Glutamatergic neuron (in vitro differentiated cells): Measurements from ENCODE around the gene SH3BP4. TPM values are rescaled to one million over a fixed set of nuclear protein-coding genes. Genes with fewer than 3 reads are reported as not detected.
A peak's percentile ranks its signal among the peaks of the same experiment; 100 is the strongest.

ENCODE experiments used
- DNase-seq: peaks from one replicate; pipeline ENCODE4 v3.0.0; 2022
- H3K27ac Mint-ChIP-seq: one replicate; pipeline ENCODE4 v1.8.0; 2020; ENCODE audit warnings: mild to moderate bottlenecking, mixed read lengths, inconsistent platforms; ENCODE audit not compliant: unreplicated experiment
- H3K27me3 Mint-ChIP-seq: one replicate; pipeline ENCODE4 v1.8.0; 2020; ENCODE audit warnings: mild to moderate bottlenecking, moderate library complexity, mixed read lengths, inconsistent platforms; ENCODE audit not compliant: unreplicated experiment
- H3K36me3 Mint-ChIP-seq: one replicate; pipeline ENCODE4 v1.8.0; 2020; ENCODE audit warnings: mild to moderate bottlenecking, mixed read lengths, inconsistent platforms; ENCODE audit not compliant: unreplicated experiment
- H3K4me1 Mint-ChIP-seq: one replicate; pipeline ENCODE4 v1.8.0; 2020; ENCODE audit warnings: mild to moderate bottlenecking, low read depth, mixed read lengths, inconsistent platforms; ENCODE audit not compliant: unreplicated experiment
- H3K4me3 Mint-ChIP-seq: one replicate; pipeline ENCODE4 v1.8.0; 2020; ENCODE audit warnings: mild to moderate bottlenecking, mixed read lengths, inconsistent platforms; ENCODE audit not compliant: unreplicated experiment
- H3K9me3 Mint-ChIP-seq: one replicate; pipeline ENCODE4 v1.8.0; 2020; ENCODE audit warnings: mild to moderate bottlenecking, moderate library complexity, mixed read lengths, inconsistent platforms; ENCODE audit not compliant: unreplicated experiment
- CTCF ChIP-seq: fragments of 200-600 bp; sonication (generic); IDR thresholded peaks from one replicate; pipeline ENCODE4 v1.5.0; 2021; ENCODE audit not compliant: partially characterized antibody, unreplicated experiment
- total RNA-seq: library from RNA; stranded (reverse); fragmentation: NEBNext Ultra II Directional; extraction: Animal tissue kit (Norgen Biotek cat#: 25700); gene quantifications from one replicate; pipeline ENCODE4 v1.2.1, GENCODE V29; 2021; ENCODE audit not compliant: unreplicated experiment

Gene SH3BP4
- total RNA-seq, 1 donor from 2014 or later, result 59.3 TPM

DNA sequence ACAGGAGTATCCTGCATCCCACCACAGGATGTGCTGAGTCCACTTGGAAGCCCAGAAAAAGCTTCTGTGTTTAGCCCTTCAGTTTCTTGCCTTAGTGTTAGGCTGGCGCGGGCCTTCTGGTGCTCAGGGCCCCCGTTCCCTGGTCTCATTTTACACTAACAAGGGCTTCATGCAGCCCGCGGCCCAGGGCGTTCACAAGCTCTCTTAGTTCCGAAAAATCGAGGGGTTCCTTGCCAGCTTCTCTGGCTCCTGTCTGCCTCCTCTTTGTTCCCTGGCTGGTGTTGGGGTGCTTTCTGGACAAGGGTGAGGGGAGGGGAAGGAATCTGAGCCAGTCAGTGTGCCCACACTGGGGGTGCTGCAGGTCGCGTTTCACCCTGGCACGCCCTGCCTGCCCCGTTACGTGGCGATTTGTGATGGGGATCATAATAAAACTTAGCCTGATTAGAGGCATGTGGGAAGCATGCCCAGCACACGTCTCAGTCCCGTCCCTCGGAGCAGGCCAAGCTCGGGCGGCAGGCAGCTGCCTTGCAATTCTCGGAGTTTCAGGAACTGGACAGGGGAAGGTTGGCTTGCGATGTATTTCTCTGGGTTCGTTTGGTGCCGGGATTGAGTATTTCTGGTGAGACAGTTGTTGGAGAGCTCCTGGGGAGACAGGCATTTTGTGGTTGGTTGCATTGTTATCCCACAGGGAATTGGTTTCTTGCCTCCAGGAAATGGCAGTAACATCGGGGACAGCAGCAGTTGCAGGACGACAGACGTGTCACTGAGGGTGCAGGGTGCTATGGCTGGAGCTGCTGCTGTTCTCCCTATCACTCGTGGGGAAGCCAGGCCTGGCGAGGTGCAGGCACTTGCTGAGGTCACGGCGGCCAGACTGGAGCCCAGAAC, 22.9 kb downstream of the SH3BP4 start:
- peaks cover 9% of the 10 kb centered on the region for H3K9me3 Mint-ChIP-seq
- no peak for TF ChIP-seq CTCF
- H3K4me3 Mint-ChIP-seq, result peak overlapping the region; percentile 35
- peaks cover 33% of the 10 kb centered on the region for H3K4me1 Mint-ChIP-seq
- DNase-seq, result no peak
- H3K27me3 Mint-ChIP-seq, result peaks cover 3% of the 10 kb centered on the region
- H3K36me3 Mint-ChIP-seq, result no peaks in the 10 kb centered on the region
- H3K27ac Mint-ChIP-seq, result peak overlapping the region; percentile 42

GRCh38 chr2:234975611-234976010, 23.8 kb downstream of the SH3BP4 start:
- TF ChIP-seq CTCF, result no peak
- Mint-ChIP-seq H3K4me3 (no peak overlapping the region), H3K27me3 (peaks cover 3% of the 10 kb centered on the region), H3K27ac (no peak overlapping the region), H3K9me3 (peaks cover 13% of the 10 kb centered on the region), H3K36me3 (peaks cover 3% of the 10 kb centered on the region), H3K4me1 (peaks cover 31% of the 10 kb centered on the region)
- no peak for DNase-seq

- no peak for DNase-seq
- H3K9me3 Mint-ChIP-seq, result peaks cover 15% of the 10 kb centered on the region
- no peak for TF ChIP-seq CTCF
- peaks cover 3% of the 10 kb centered on the region for H3K27me3 Mint-ChIP-seq
- peaks cover 37% of the 10 kb centered on the region for H3K4me1 Mint-ChIP-seq
- H3K27ac Mint-ChIP-seq, result no peak overlapping the region
- H3K4me3 Mint-ChIP-seq, result no peak overlapping the region
- H3K36me3 Mint-ChIP-seq, result peaks cover 4% of the 10 kb centered on the region
These were observed 24.8 kb downstream of the SH3BP4 start for GRCh38 chr2:234976479-234977227.

GRCh38 chr2:234977228-234977679, 25.4 kb downstream of the SH3BP4 start:
- no peak for DNase-seq
- peaks cover 5% of the 10 kb centered on the region for H3K27me3 Mint-ChIP-seq
- no peak overlapping the region for H3K27ac Mint-ChIP-seq
- H3K36me3 Mint-ChIP-seq, result peaks cover 4% of the 10 kb centered on the region
- no peak for TF ChIP-seq CTCF
- peaks cover 39% of the 10 kb centered on the region for H3K4me1 Mint-ChIP-seq
- no peak overlapping the region for H3K4me3 Mint-ChIP-seq
- H3K9me3 Mint-ChIP-seq, result peaks cover 15% of the 10 kb centered on the region
